ENCODE data around the gene JAG2.
A peak's percentile ranks its signal among the peaks of the same experiment; 100 is the strongest.

Gene JAG2

GRCh38 chr14:105107781-105108515 is 60.6 kb downstream of the JAG2 start:
- no peak for DNase-seq

GRCh38 chr14:105107351-105107750 is 61.2 kb downstream of the JAG2 start:
- DNase-seq, result no peak

- DNase-seq, result no peak
Observed at GRCh38 chr14:105105158-105105557, 63.4 kb downstream of the JAG2 start.

- DNase-seq, result no peak
Observed at GRCh38 chr14:105102893-105103292, 65.7 kb downstream of the JAG2 start.

GRCh38 chr14:105102361-105102870 is 66.2 kb downstream of the JAG2 start:
- DNase-seq, result no peak

- DNase-seq, result no peak
Observed at GRCh38 chr14:105100910-105101309, 67.7 kb downstream of the JAG2 start.

GRCh38 chr14:105099778-105100177 is 68.8 kb downstream of the JAG2 start:
- no peak for DNase-seq

GRCh38 chr14:105098316-105098715 is 70.3 kb downstream of the JAG2 start:
- no peak for DNase-seq

GRCh38 chr14:105097794-105098127 is 70.8 kb downstream of the JAG2 start:
- no peak for DNase-seq

GRCh38 chr14:105096206-105096875 is 72.2 kb downstream of the JAG2 start:
- DNase-seq, result no peak

GRCh38 chr14:105095236-105095805 is 73.3 kb downstream of the JAG2 start:
- no peak for DNase-seq

GRCh38 chr14:105094193-105094907 is 74.2 kb downstream of the JAG2 start:
- no peak for DNase-seq

GRCh38 chr14:105093431-105094192 is 75.0 kb downstream of the JAG2 start:
- peak; percentile 77 for DNase-seq

- peak; percentile 40 for DNase-seq
Observed at GRCh38 chr14:105093038-105093430, 75.5 kb downstream of the JAG2 start.

- no peak for DNase-seq
Observed at GRCh38 chr14:105092171-105093037, 76.2 kb downstream of the JAG2 start.

GRCh38 chr14:105091517-105092170 is 76.9 kb downstream of the JAG2 start:
- DNase-seq, result no peak

GRCh38 chr14:105091054-105091516 is 77.5 kb downstream of the JAG2 start:
- DNase-seq, result no peak
